Measurements from ENCODE around the gene CSNK1E. TPM values are rescaled to one million over a fixed set of nuclear protein-coding genes. Genes with fewer than 3 reads are reported as not detected.

Gene CSNK1E
- polyA plus RNA-seq, 12 donors = 94.4 to 928 (median 116) TPM

- DNase-seq = peak; percentile 87
These were observed 60.1 kb downstream of the CSNK1E start for GRCh38 chr22:38257181-38257580.

GRCh38 chr22:38255697-38256096, 61.5 kb downstream of the CSNK1E start:
- no peak for DNase-seq

GRCh38 chr22:38251341-38251692, 65.9 kb downstream of the CSNK1E start:
- DNase-seq = no peak

- DNase-seq = no peak
These were observed 66.4 kb downstream of the CSNK1E start for GRCh38 chr22:38250643-38251340.

GRCh38 chr22:38249803-38250642, 67.2 kb downstream of the CSNK1E start:
- no peak for DNase-seq

GRCh38 chr22:38249301-38249700, 67.9 kb downstream of the CSNK1E start:
- DNase-seq = no peak

GRCh38 chr22:38248280-38248679, 69.0 kb downstream of the CSNK1E start:
- DNase-seq = no peak

- DNase-seq = no peak
These were observed 69.5 kb downstream of the CSNK1E start for GRCh38 chr22:38247713-38248112.

- DNase-seq = peak; percentile 84
These were observed 70.5 kb downstream of the CSNK1E start for GRCh38 chr22:38246692-38247091.

GRCh38 chr22:38246046-38246658, 71.1 kb downstream of the CSNK1E start:
- DNase-seq = no peak

- DNase-seq = no peak
These were observed 73.1 kb downstream of the CSNK1E start for GRCh38 chr22:38244106-38244505.

GRCh38 chr22:38243007-38243765, 74.0 kb downstream of the CSNK1E start:
- DNase-seq = peak; percentile 61

- peak; percentile 61 for DNase-seq
These were observed 76.4 kb downstream of the CSNK1E start for GRCh38 chr22:38240734-38241252.

Other genes with a start within 250 kb of the CSNK1E start
- gene SLC16A8, start 233.2 kb downstream of the CSNK1E start, polyA plus RNA-seq (ENCODE audit: insufficient read length in 12 of 12) = 1 to 10 TPM in 10 of 12 donors, not detected in 2; 1.0 to 2.6 (median 1.8) TPM
- gene BAIAP2L2, start 206.7 kb downstream of the CSNK1E start, polyA plus RNA-seq (ENCODE audit: insufficient read length in 12 of 12) = 10 to 100 TPM in 1 of 12 donors, 1 to 10 TPM in 5, under 1 TPM in 5, not detected in 1; 0.52 to 17.0 (median 1.1) TPM
- 10 to 100 TPM in 7 of 12 donors, 1 to 10 TPM in 4, not detected in 1; 7.1 to 33.6 (median 10.6) TPM for gene PLA2G6, start 135.6 kb downstream of the CSNK1E start, polyA plus RNA-seq (ENCODE audit: insufficient read length in 12 of 12)
- gene MAFF, start 115.4 kb downstream of the CSNK1E start, polyA plus RNA-seq (ENCODE audit: insufficient read length in 12 of 12) = 1 to 10 TPM in 10 of 12 donors, not detected in 2; 2.2 to 9.0 (median 3.2) TPM
- 10 to 100 TPM in 11 of 12 donors, not detected in 1; 54.5 to 87.4 (median 70.6) TPM for gene TMEM184B, start 44.4 kb downstream of the CSNK1E start, polyA plus RNA-seq (ENCODE audit: insufficient read length in 12 of 12)
- under 1 TPM in 9 of 12 donors, not detected in 3; 0.14 to 0.37 (median 0.20) TPM for gene KCNJ4, start 137.8 kb upstream of the CSNK1E start, polyA plus RNA-seq (ENCODE audit: insufficient read length in 12 of 12)
- 10 to 100 TPM in 11 of 12 donors, not detected in 1; 22.9 to 55.8 (median 33.7) TPM for gene KDELR3, start 150.7 kb upstream of the CSNK1E start, polyA plus RNA-seq (ENCODE audit: insufficient read length in 12 of 12)
- 1,000 to 10,000 TPM in 1 of 12 donors, 100 to 1,000 TPM in 11; 264 to 1,711 (median 369) TPM for gene DDX17, start 188.9 kb upstream of the CSNK1E start, polyA plus RNA-seq (ENCODE audit: insufficient read length in 12 of 12)